WTC11 (cell line): ENCODE measurements around the gene GNAI1. TPM values are rescaled to one million over a fixed set of nuclear protein-coding genes. Genes with fewer than 3 reads are reported as not detected.

Source experiments
- ATAC-seq: fragments of 200-7000 bp; cut with Tn5 transposase; 2 replicates; pipeline ENCODE4 v1.10.0; 2021; ENCODE audit warnings: mild to moderate bottlenecking, moderate library complexity
- CTCF ChIA-PET: fragments of 300-600 bp; sonication (Branson Sonifier 250); formaldehyde crosslinking; loops from one replicate; lab custom pipeline; 2021; ENCODE audit warnings: antibody characterized with exemption; lab: Charles Lee
- POLR2A ChIA-PET: fragments of 350-600 bp; sonication (Branson Sonifier 250); formaldehyde crosslinking; loops from one replicate; lab custom pipeline; 2021; ENCODE audit warnings: antibody characterized with exemption; lab: Charles Lee
- DNase-seq: peaks from one replicate; pipeline ENCODE4 v3.0.0; 2021; ENCODE audit warnings: low spot score
- H3K27ac Mint-ChIP-seq: 2 replicates; pipeline ENCODE4 v1.8.0; 2021; ENCODE audit warnings: mixed read lengths
- H3K27me3 Mint-ChIP-seq: 2 replicates; pipeline ENCODE4 v1.8.0; 2021; ENCODE audit warnings: low read depth, mild to moderate bottlenecking, moderate library complexity, mixed read lengths
- H3K36me3 Mint-ChIP-seq: 2 replicates; pipeline ENCODE4 v1.8.0; 2021; ENCODE audit warnings: mixed read lengths
- H3K4me1 Mint-ChIP-seq: 2 replicates; pipeline ENCODE4 v1.8.0; 2022; ENCODE audit warnings: mixed read lengths
- H3K4me3 Mint-ChIP-seq: 2 replicates; pipeline ENCODE4 v1.8.0; 2021; ENCODE audit warnings: mild to moderate bottlenecking, moderate library complexity, mixed read lengths
- H3K9me3 Mint-ChIP-seq: 2 replicates; pipeline ENCODE4 v1.8.0; 2021; ENCODE audit warnings: mixed read lengths
- CBFB ChIP-seq: sonication (generic); formaldehyde crosslinking; IDR thresholded peaks from 2 replicates; pipeline ENCODE4 v1.8.1; 2022; ENCODE audit warnings: mild to moderate bottlenecking, low read depth, missing genetic modification reagents
- ETV6 ChIP-seq: sonication (generic); formaldehyde crosslinking; IDR thresholded peaks from 2 replicates; pipeline ENCODE4 v1.8.1; 2022; ENCODE audit warnings: mild to moderate bottlenecking, missing genetic modification reagents
- FOXJ3 ChIP-seq: sonication (generic); formaldehyde crosslinking; IDR thresholded peaks from 2 replicates; pipeline ENCODE4 v1.9.0; 2021; ENCODE audit warnings: missing genetic modification reagents, mild to moderate bottlenecking, borderline replicate concordance
- GTF2I ChIP-seq: fragments of 250-450 bp; sonication (Bioruptor Pico); conservative IDR thresholded peaks from 2 replicates; pipeline ENCODE4 v1.4.0; 2021; ENCODE audit warnings: mild to moderate bottlenecking
- JAZF1 ChIP-seq: fragments of 250-450 bp; sonication (Bioruptor Pico); IDR thresholded peaks from 2 replicates; pipeline ENCODE4 v1.9.0; 2021; ENCODE audit warnings: moderate library complexity, mild to moderate bottlenecking, inconsistent platforms
- NFE2L1 ChIP-seq: sonication (generic); formaldehyde crosslinking; IDR thresholded peaks from 2 replicates; pipeline ENCODE4 v1.8.1; 2023; ENCODE audit warnings: missing genetic modification reagents
- NR2C2 ChIP-seq: sonication (generic); formaldehyde crosslinking; IDR thresholded peaks from 2 replicates; pipeline ENCODE4 v1.8.0; 2022; ENCODE audit warnings: mild to moderate bottlenecking, missing genetic modification reagents
- RELA ChIP-seq: sonication (generic); formaldehyde crosslinking; IDR thresholded peaks from 2 replicates; pipeline ENCODE4 v1.8.1; 2022; ENCODE audit warnings: missing genetic modification reagents, mild to moderate bottlenecking, borderline replicate concordance
- SMAD3 ChIP-seq: sonication (generic); formaldehyde crosslinking; IDR thresholded peaks from 2 replicates; pipeline ENCODE4 v1.8.0; 2022; ENCODE audit warnings: missing genetic modification reagents, mild to moderate bottlenecking, borderline replicate concordance
- SOX15 ChIP-seq: fragments of 250-450 bp; sonication (Bioruptor Pico); IDR thresholded peaks from 2 replicates; pipeline ENCODE4 v1.9.0; 2021; ENCODE audit warnings: mild to moderate bottlenecking
- TP53 ChIP-seq: sonication (generic); formaldehyde crosslinking; IDR thresholded peaks from 2 replicates; pipeline ENCODE4 v1.8.1; 2023; ENCODE audit warnings: mild to moderate bottlenecking, missing genetic modification reagents
- ZNF263 ChIP-seq: sonication (generic); formaldehyde crosslinking; IDR thresholded peaks from 2 replicates; pipeline ENCODE4 v1.8.1; 2022; ENCODE audit warnings: low read depth, mild to moderate bottlenecking, moderate library complexity, missing genetic modification reagents
- ZNF317 ChIP-seq: sonication (generic); formaldehyde crosslinking; IDR thresholded peaks from 2 replicates; pipeline ENCODE4 v1.8.1; 2023; ENCODE audit warnings: low read depth, mild to moderate bottlenecking, moderate library complexity, missing genetic modification reagents, borderline replicate concordance
- ZNF396 ChIP-seq: fragments of 250-450 bp; sonication (Bioruptor Pico); IDR thresholded peaks from 2 replicates; pipeline ENCODE4 v1.8.0; 2021; ENCODE audit warnings: mild to moderate bottlenecking, moderate library complexity, borderline replicate concordance
- total RNA-seq: library from RNA; stranded (reverse); gene quantifications from 3 replicates; pipeline ENCODE4 v1.2.3, GENCODE V29; 2021
- TF ChIP-seq, protein P1 (sequence below): fragments of 250-450 bp; sonication (Bioruptor Pico); IDR thresholded peaks from 2 replicates; pipeline ENCODE4 v2.1.2; 2022; ENCODE audit warnings: mild to moderate bottlenecking, moderate library complexity
- TF ChIP-seq, protein P2 (sequence below): sonication (generic); formaldehyde crosslinking; IDR thresholded peaks from 2 replicates; pipeline ENCODE4 v1.8.0; 2023; ENCODE audit warnings: mild to moderate bottlenecking, missing genetic modification reagents
- TF ChIP-seq, protein P3 (sequence below): sonication (generic); formaldehyde crosslinking; IDR thresholded peaks from 2 replicates; pipeline ENCODE4 v1.8.0; 2023; ENCODE audit warnings: missing genetic modification reagents

GNAI1 gene
- total RNA-seq, 1 experiment from 2014 or later, result 26.7 TPM

DNA sequence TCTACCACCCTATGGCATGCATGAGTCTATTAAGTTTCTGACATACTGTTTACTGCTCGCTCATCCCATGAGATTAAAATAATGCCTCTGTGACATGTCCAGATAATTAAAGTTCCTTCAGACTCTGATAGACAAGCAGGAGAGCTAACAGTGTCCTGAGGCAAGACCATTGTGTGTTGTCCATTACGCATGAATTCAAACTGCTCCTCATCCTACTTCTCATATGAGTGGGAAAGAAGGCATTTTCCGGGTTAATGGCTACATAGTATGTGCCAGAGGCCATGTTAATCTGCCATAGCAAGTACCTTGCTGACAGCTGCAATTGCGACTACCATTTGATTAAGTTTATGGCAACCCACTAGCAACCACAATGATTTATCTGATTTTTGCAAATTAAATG, 113.3 kb downstream of the GNAI1 start:
- ChIA-PET CTCF (no interaction called here), POLR2A (no interaction called here)
- H3K36me3 Mint-ChIP-seq, result no peaks in the 10 kb centered on the region
- H3K4me1 Mint-ChIP-seq, result no peaks in the 10 kb centered on the region
- H3K9me3 Mint-ChIP-seq, result peaks cover 17% of the 10 kb centered on the region
- TF ChIP-seq ZNF396 (no peak), ZNF317 (CRISPR knock-in tag) (no peak), NFE2L1 (CRISPR knock-in tag) (no peak), TP53 (CRISPR knock-in tag) (no peak), ETV6 (CRISPR knock-in tag) (no peak), NR2C2 (no peak), JAZF1 (CRISPR knock-in tag) (no peak), GTF2I (CRISPR knock-in tag) (no peak)
- TF ChIP-seq, protein P1, sequence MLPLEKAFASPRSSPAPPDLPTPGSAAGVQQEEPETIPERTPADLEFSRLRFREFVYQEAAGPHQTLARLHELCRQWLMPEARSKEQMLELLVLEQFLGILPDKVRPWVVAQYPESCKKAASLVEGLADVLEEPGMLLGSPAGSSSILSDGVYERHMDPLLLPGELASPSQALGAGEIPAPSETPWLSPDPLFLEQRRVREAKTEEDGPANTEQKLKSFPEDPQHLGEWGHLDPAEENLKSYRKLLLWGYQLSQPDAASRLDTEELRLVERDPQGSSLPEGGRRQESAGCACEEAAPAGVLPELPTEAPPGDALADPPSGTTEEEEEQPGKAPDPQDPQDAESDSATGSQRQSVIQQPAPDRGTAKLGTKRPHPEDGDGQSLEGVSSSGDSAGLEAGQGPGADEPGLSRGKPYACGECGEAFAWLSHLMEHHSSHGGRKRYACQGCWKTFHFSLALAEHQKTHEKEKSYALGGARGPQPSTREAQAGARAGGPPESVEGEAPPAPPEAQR (CRISPR knock-in tag), result no peak
- H3K27ac Mint-ChIP-seq, result no peak overlapping the region
- ATAC-seq, result no peak
- no peak overlapping the region for H3K4me3 Mint-ChIP-seq
- no peak for DNase-seq
- no peaks in the 10 kb centered on the region for H3K27me3 Mint-ChIP-seq

DNA sequence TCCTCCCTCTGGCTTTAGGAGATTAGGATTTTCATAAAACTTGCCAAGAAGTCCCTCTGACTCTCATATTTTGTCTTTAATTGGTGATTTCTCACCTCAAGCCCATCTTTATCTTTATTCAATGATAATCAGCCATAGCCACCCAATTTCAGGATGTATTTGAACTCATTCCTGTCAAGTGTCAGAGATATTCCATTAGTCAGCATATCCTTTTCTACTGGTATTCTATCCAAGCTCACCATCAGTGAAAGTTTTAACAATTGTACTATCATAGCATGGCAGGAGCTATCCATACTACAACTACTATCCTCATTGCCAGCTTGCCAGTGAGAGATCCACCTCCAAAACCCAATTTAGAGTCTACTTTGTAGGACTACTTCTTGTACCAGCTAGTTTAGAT, 114.6 kb downstream of the GNAI1 start:
- Mint-ChIP-seq H3K9me3 (peaks cover 17% of the 10 kb centered on the region), H3K36me3 (no peaks in the 10 kb centered on the region), H3K4me1 (no peaks in the 10 kb centered on the region), H3K4me3 (no peak overlapping the region), H3K27ac (no peak overlapping the region), H3K27me3 (no peaks in the 10 kb centered on the region)
- POLR2A ChIA-PET, result no interaction called here
- TF ChIP-seq, protein P2, sequence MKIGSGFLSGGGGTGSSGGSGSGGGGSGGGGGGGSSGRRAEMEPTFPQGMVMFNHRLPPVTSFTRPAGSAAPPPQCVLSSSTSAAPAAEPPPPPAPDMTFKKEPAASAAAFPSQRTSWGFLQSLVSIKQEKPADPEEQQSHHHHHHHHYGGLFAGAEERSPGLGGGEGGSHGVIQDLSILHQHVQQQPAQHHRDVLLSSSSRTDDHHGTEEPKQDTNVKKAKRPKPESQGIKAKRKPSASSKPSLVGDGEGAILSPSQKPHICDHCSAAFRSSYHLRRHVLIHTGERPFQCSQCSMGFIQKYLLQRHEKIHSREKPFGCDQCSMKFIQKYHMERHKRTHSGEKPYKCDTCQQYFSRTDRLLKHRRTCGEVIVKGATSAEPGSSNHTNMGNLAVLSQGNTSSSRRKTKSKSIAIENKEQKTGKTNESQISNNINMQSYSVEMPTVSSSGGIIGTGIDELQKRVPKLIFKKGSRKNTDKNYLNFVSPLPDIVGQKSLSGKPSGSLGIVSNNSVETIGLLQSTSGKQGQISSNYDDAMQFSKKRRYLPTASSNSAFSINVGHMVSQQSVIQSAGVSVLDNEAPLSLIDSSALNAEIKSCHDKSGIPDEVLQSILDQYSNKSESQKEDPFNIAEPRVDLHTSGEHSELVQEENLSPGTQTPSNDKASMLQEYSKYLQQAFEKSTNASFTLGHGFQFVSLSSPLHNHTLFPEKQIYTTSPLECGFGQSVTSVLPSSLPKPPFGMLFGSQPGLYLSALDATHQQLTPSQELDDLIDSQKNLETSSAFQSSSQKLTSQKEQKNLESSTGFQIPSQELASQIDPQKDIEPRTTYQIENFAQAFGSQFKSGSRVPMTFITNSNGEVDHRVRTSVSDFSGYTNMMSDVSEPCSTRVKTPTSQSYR (CRISPR knock-in tag), result no peak
- TF ChIP-seq RELA (CRISPR knock-in tag) (no peak), SMAD3 (CRISPR knock-in tag) (no peak)
- TF ChIP-seq, all 79 proteins: peak for 0
- DNase-seq (no peak), ATAC-seq (no peak)
- CTCF ChIA-PET, result no interaction called here

DNA sequence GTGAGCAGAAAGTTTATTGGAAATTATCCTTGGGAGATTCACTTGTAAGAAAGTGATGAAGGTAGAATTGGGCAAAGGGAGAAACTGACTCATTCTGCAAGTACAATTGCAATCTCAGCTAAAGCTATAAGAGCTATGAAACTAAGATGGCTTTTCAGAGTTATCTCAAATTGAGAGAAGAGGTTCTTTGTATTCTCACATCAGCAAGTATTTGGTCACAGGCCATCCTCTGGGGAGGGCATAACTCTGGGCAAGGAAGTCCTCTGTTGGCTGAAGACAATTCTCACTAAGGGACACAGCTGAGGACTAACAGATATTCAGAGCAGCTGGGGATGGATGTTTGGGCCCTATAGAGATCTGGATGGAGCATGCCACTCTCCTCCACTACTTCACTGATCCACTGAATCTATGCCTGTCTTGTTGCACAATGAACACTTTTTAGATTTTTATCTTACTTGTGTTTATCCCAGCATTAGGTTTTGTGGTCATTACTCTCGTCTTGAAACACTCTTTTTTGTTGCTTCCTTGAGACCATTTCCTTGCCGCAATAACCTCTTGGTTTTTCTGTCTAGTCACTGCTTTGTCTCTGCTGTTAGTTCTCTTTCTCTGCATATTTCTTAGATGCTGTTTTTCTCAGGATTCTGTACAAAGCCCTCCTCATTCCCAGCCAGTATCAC, 115.1 kb downstream of the GNAI1 start:
- ChIA-PET CTCF (no interaction called here), POLR2A (no interaction called here)
- Mint-ChIP-seq H3K9me3 (peaks cover 17% of the 10 kb centered on the region), H3K4me1 (no peaks in the 10 kb centered on the region), H3K27ac (no peak overlapping the region), H3K36me3 (no peaks in the 10 kb centered on the region), H3K4me3 (no peak overlapping the region), H3K27me3 (no peaks in the 10 kb centered on the region)
- DNase-seq, result no peak
- TF ChIP-seq FOXJ3 (CRISPR knock-in tag), result no peak
- no peak for TF ChIP-seq ZNF263 (CRISPR knock-in tag)
- TF ChIP-seq CBFB (CRISPR knock-in tag), result no peak
- no peak for TF ChIP-seq SOX15 (CRISPR knock-in tag)
- TF ChIP-seq, protein P3, sequence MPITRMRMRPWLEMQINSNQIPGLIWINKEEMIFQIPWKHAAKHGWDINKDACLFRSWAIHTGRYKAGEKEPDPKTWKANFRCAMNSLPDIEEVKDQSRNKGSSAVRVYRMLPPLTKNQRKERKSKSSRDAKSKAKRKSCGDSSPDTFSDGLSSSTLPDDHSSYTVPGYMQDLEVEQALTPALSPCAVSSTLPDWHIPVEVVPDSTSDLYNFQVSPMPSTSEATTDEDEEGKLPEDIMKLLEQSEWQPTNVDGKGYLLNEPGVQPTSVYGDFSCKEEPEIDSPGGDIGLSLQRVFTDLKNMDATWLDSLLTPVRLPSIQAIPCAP (CRISPR knock-in tag), result no peak
- ATAC-seq, result no peak
